ENCODE measurements around the gene FBXO46.

Gene FBXO46

DNA sequence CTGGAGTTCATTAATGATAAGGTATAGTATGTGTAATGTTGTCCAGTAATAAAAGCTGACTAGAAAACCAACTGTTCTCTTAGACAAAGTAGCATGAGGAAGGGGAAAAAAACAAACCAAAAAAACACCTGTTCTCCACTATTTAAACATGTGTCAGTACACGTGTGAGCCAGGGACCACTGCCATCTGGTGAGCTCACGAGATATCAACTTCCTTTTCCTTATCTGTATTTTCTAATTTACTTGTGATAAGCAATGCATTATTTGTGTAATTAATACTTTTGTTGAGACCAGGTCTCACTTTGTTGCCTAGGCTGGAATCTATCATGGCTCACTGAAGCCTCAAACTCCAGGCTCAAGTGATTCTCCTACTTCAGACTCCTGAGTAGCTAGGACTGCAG is 42.7 kb upstream of the FBXO46 start:
- DNase-seq (ENCODE audit: low read depth), result no peak
- TF ChIP-seq CTCF (IDR thresholded peaks at IDR 0.05; ENCODE audit: insufficient read depth, low read depth, low read length, missing control alignments), result no peak

GRCh38 chr19:45772912-45773311 is 42.2 kb upstream of the FBXO46 start:
- H3K4me3 ChIP-seq (ENCODE audit: low read length), result no peak overlapping the region
- TF ChIP-seq CTCF (IDR thresholded peaks at IDR 0.05; ENCODE audit: insufficient read depth, low read depth, low read length, missing control alignments), result no peak
- no peak for DNase-seq (ENCODE audit: low read depth)

More for the DNA sequence above, 42.7 kb upstream of the FBXO46 start:
- no peak overlapping the region for H3K4me3 ChIP-seq (ENCODE audit: low read length)

- no peak for DNase-seq (ENCODE audit: low read depth)
- H3K4me3 ChIP-seq (ENCODE audit: low read length), result no peak overlapping the region
- TF ChIP-seq CTCF (IDR thresholded peaks at IDR 0.05; ENCODE audit: insufficient read depth, low read depth, low read length, missing control alignments), result no peak
Measured at GRCh38 chr19:45772130-45772840, 41.6 kb upstream of the FBXO46 start.

DNA sequence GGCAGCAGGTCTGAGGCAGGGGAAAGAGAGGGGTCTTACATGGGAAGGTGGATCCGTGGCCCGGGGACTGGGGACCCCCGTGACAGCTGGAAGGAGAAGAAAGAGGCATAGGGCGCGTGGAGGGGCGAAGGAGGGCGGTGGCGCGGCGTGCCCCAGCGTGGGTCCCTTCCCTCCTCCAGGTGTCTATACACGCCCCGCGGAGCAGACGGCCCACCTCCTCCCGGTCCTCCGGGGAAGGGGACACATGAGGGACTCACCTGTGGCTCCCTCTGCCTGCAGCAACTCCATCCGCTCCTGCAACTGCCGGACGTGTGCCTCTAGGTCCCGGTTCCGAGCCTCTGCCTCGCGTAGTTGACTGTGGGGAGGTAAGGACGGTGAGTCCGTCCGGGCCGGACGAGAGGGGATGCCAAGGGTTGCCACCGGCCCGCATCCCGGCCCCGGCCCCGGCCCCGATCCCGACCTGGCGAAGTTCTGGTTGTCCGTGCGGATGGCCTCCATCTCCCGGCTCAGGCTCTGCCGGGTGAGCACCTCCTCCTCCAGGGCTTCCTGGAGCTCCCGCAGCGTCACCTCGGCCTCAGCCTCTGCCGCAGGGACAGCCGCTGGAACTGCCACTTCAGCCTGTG is 40.7 kb upstream of the FBXO46 start:
- peak overlapping the region; percentile 36 for H3K4me3 ChIP-seq (ENCODE audit: low read length)
- DNase-seq (ENCODE audit: low read depth), result no peak
- no peak for TF ChIP-seq CTCF (IDR thresholded peaks at IDR 0.05; ENCODE audit: insufficient read depth, low read depth, low read length, missing control alignments)

- H3K4me3 ChIP-seq (ENCODE audit: low read length), result peak overlapping the region; percentile 70
- DNase-seq (ENCODE audit: low read depth), result peak; percentile 100
- TF ChIP-seq CTCF (IDR thresholded peaks at IDR 0.05; ENCODE audit: insufficient read depth, low read depth, low read length, missing control alignments), result peak; percentile 65
Measured at GRCh38 chr19:45770192-45771101, 39.8 kb upstream of the FBXO46 start.

DNA sequence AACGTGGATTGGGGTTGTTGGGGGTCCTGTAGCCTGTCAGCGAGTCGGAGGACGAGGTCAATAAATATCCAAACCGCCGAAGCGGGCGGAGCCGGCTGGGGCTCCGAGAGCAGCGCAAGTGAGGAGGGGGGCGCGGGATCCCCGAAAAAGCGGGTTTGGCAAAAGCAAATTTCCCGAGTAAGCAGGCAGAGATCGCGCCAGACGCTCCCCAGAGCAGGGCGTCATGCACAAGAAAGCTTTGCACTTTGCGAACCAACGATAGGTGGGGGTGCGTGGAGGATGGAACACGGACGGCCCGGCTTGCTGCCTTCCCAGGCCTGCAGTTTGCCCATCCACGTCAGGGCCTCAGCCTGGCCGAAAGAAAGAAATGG is 39.1 kb upstream of the FBXO46 start:
- DNase-seq (ENCODE audit: low read depth), result peak; percentile 51
- TF ChIP-seq CTCF (IDR thresholded peaks at IDR 0.05; ENCODE audit: insufficient read depth, low read depth, low read length, missing control alignments), result no peak
- peak overlapping the region; percentile 70 for H3K4me3 ChIP-seq (ENCODE audit: low read length)

Measured in epithelial cell of esophagus (primary cell).